ACHN (cell line): ENCODE results near the gene WDR7.

ENCODE experiments used
- DNase-seq: peaks from one replicate; pipeline ENCODE4 v3.0.0-alpha.2; 2015
- in situ Hi-C: cut with HindIII; loops from 2 replicates; pipeline ENCODE4 v1.10.0; 2017; ENCODE audit warnings: low sequenced_read_pairs, low pct_ligation_motif_present, low pct_unique_long_range_greater_than_20kb

Gene WDR7

GRCh38 chr18:56900195-56901094 is 249.3 kb downstream of the WDR7 start:
- in situ Hi-C loops: no loop called here
- DNase-seq: no peak

GRCh38 chr18:56901919-56902318 is 250.8 kb downstream of the WDR7 start:
- in situ Hi-C loops: no loop called here
- DNase-seq: no peak

GRCh38 chr18:56902653-56903052 is 251.5 kb downstream of the WDR7 start:
- peak; percentile 68 for DNase-seq
- in situ Hi-C loops: no loop called here

- DNase-seq: no peak
- in situ Hi-C loops: no loop called here
Observed at GRCh38 chr18:56903686-56904085, 252.5 kb downstream of the WDR7 start.

GRCh38 chr18:56907771-56908170 is 256.6 kb downstream of the WDR7 start:
- DNase-seq: no peak
- in situ Hi-C loops: no loop called here

GRCh38 chr18:56910237-56910636 is 259.1 kb downstream of the WDR7 start:
- in situ Hi-C loops: no loop called here
- no peak for DNase-seq

GRCh38 chr18:56910967-56911366 is 259.8 kb downstream of the WDR7 start:
- in situ Hi-C loops: no loop called here
- no peak for DNase-seq

GRCh38 chr18:56913941-56914340 is 262.8 kb downstream of the WDR7 start:
- in situ Hi-C loops: no loop called here
- DNase-seq: no peak

- DNase-seq: no peak
- in situ Hi-C loops: no loop called here
Observed at GRCh38 chr18:56919190-56919589, 268.0 kb downstream of the WDR7 start.

GRCh38 chr18:56921896-56922480 is 270.8 kb downstream of the WDR7 start:
- in situ Hi-C loops: no loop called here
- DNase-seq: no peak

GRCh38 chr18:56926734-56927133 is 275.6 kb downstream of the WDR7 start:
- in situ Hi-C loops: no loop called here
- no peak for DNase-seq

GRCh38 chr18:56927786-56928185 is 276.6 kb downstream of the WDR7 start:
- no peak for DNase-seq
- in situ Hi-C loops: no loop called here

GRCh38 chr18:56929886-56930285 is 278.7 kb downstream of the WDR7 start:
- in situ Hi-C loops: no loop called here
- DNase-seq: no peak

- no peak for DNase-seq
- in situ Hi-C loops: no loop called here
Observed at GRCh38 chr18:56933472-56933871, 282.3 kb downstream of the WDR7 start.

- no peak for DNase-seq
- in situ Hi-C loops: no loop called here
Observed at GRCh38 chr18:56934131-56934530, 283.0 kb downstream of the WDR7 start.

GRCh38 chr18:56934906-56935305 is 283.7 kb downstream of the WDR7 start:
- in situ Hi-C loops: no loop called here
- DNase-seq: no peak

- in situ Hi-C loops: no loop called here
- no peak for DNase-seq
Observed at GRCh38 chr18:56935434-56936040, 284.4 kb downstream of the WDR7 start.

GRCh38 chr18:56936457-56936856 is 285.3 kb downstream of the WDR7 start:
- in situ Hi-C loops: no loop called here
- no peak for DNase-seq

GRCh38 chr18:56937874-56938430 is 286.8 kb downstream of the WDR7 start:
- in situ Hi-C loops: no loop called here
- no peak for DNase-seq
